Thyroid gland (tissue), 4 donors: ENCODE measurements around the gene USP48. TPM values are rescaled to one million over a fixed set of nuclear protein-coding genes. Genes with fewer than 3 reads are reported as not detected.

Experiments
- DNase-seq, 2 donors: peaks; one replicate each; pipeline ENCODE4 v3.0.0-alpha.2; 2019
- H3K27ac ChIP-seq, 3 donors: fragments of 200-600 bp; sonication (generic); 1 replicate in 2 of 3; 2 replicates in 1 of 3; pipeline ENCODE4 v1.5.1; 2016 to 2019; ENCODE audit warnings: mild to moderate bottlenecking in 1 of 3, moderate library complexity in 1 of 3
- H3K27me3 ChIP-seq: fragments of 200-600 bp; sonication (generic); one replicate; pipeline ENCODE4 v1.5.1; 2019
- H3K36me3 ChIP-seq, 2 donors: fragments of 200-600 bp; sonication (generic); one replicate each; pipeline ENCODE4 v1.5.1; 2016 to 2019
- H3K4me1 ChIP-seq, 2 donors: fragments of 200-600 bp; sonication (generic); one replicate each; pipeline ENCODE4 v1.5.1; 2017 to 2019
- H3K4me3 ChIP-seq, 3 donors: fragments of 200-600 bp; sonication (generic); replicated peaks in 1 of 3; 1 replicate in 2 of 3; 2 replicates in 1 of 3; pipeline ENCODE4 v1.5.1; 2016; ENCODE audit warnings: mild to moderate bottlenecking in 1 of 3
- H3K9me3 ChIP-seq: fragments of 200-600 bp; sonication (generic); one replicate; pipeline ENCODE4 v1.5.1; 2017
- POLR2A ChIP-seq, 2 donors: fragments of 450-650 bp; IDR thresholded peaks; one replicate each; pipeline ENCODE4 v1.6.1; 2017; ENCODE audit warnings: antibody characterized with exemption in 2 of 2, mild to moderate bottlenecking in 2 of 2, moderate library complexity in 1 of 2
- WGBS, 2 donors: methylation state at CpG; one replicate each; pipeline ENCODE4 v1.1.5; 2017; 5-methylcytosine and 5-hydroxymethylcytosine counted together
- intact Hi-C: fragments of 100-400 bp; cut with DNase I; formaldehyde crosslinking; loops from one replicate; pipeline ENCODE4 v1.15.1; 2023
- total RNA-seq, 4 donors: library from RNA; depleted of rRNA; stranded (reverse); fragments of >200 nt; gene quantifications; one replicate each; pipeline ENCODE4 v1.2.3, GENCODE V29; 2016
- TF ChIP-seq, protein P1 (sequence below), 6 experiments: fragments of 200-600 bp in 3 of 6; fragments of 450-650 bp in 3 of 6; sonication (generic) in 3 of 6; IDR thresholded peaks; one replicate each; pipeline ENCODE4 v1.5.1; 2016 to 2019; ENCODE audit warnings: antibody characterized with exemption in 6 of 6, mild to moderate bottlenecking in 2 of 6, inconsistent platforms in 1 of 6, moderate library complexity in 1 of 6

The USP48 gene
- total RNA-seq, 4 donors from 2014 or later: 77.4 to 113 (median 88.5) TPM

DNA sequence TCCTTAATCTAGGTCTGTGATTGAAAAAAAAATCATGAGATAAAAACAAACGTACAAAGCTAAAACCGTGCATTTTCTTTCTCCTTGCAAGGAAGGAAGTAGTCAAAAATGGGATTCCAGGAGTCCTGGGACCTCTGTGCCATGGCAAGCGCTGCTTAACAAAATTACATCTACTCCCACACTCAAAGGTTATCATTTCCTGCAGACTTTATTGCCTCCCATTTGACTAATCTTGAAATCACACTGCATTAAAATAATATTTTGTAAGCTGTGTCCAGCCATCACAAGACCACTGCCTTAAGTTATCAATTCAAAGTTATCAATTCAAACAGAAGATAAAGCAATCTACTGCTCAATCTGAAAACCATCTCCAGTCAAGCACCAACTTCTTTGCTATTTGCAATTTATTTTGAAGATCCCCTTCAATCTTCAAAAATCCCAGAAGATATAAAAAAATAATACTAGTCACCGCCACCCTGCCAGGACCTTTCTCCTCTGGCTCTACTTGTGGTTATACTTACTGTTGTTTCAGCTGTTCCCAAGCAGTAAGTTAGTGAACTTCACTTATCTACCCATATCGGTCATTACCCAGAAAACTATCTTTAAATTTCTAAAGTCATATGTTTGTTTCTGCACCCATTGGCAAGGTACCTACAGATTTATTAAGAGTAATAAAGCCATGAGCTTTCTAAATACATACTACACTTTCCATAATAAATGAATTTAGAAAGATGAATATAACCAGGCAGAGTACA lies 75.7 kb downstream of the USP48 start:
- H3K4me3 ChIP-seq: no peak overlapping the region
- no peaks in the 10 kb centered on the region for H3K27me3 ChIP-seq
- intact Hi-C loops: no loop called here
- DNase-seq: no peak
- H3K9me3 ChIP-seq: no peaks in the 10 kb centered on the region
- no peaks in the 10 kb centered on the region for H3K4me1 ChIP-seq
- 79 to 86% methylated on average over 5 of the region's 5 CpGs for WGBS, 2 donors
- TF ChIP-seq, protein P1, sequence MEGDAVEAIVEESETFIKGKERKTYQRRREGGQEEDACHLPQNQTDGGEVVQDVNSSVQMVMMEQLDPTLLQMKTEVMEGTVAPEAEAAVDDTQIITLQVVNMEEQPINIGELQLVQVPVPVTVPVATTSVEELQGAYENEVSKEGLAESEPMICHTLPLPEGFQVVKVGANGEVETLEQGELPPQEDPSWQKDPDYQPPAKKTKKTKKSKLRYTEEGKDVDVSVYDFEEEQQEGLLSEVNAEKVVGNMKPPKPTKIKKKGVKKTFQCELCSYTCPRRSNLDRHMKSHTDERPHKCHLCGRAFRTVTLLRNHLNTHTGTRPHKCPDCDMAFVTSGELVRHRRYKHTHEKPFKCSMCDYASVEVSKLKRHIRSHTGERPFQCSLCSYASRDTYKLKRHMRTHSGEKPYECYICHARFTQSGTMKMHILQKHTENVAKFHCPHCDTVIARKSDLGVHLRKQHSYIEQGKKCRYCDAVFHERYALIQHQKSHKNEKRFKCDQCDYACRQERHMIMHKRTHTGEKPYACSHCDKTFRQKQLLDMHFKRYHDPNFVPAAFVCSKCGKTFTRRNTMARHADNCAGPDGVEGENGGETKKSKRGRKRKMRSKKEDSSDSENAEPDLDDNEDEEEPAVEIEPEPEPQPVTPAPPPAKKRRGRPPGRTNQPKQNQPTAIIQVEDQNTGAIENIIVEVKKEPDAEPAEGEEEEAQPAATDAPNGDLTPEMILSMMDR (IDR thresholded peaks at IDR 0.05): no peak
- TF ChIP-seq POLR2A (IDR thresholded peaks at IDR 0.05): no peak
- peaks cover 12 to 14% of the 10 kb centered on the region in 2 donors for H3K36me3 ChIP-seq
- no peak overlapping the region for H3K27ac ChIP-seq

GRCh38 chr1:21706151-21706835 lies 76.7 kb downstream of the USP48 start:
- intact Hi-C loops: no loop called here
- Histone ChIP-seq H3K9me3 (no peaks in the 10 kb centered on the region), H3K27ac (no peak overlapping the region), H3K4me3 (no peak overlapping the region), H3K36me3 (peaks cover 15 to 18% of the 10 kb centered on the region in 2 donors), H3K4me1 (no peaks in the 10 kb centered on the region), H3K27me3 (no peaks in the 10 kb centered on the region)
- DNase-seq: no peak
- 82 to 84% methylated on average over 8 of the region's 8 CpGs for WGBS, 2 donors
- TF ChIP-seq, protein P1 (IDR thresholded peaks at IDR 0.05): no peak
- no peak for TF ChIP-seq POLR2A (IDR thresholded peaks at IDR 0.05)

DNA sequence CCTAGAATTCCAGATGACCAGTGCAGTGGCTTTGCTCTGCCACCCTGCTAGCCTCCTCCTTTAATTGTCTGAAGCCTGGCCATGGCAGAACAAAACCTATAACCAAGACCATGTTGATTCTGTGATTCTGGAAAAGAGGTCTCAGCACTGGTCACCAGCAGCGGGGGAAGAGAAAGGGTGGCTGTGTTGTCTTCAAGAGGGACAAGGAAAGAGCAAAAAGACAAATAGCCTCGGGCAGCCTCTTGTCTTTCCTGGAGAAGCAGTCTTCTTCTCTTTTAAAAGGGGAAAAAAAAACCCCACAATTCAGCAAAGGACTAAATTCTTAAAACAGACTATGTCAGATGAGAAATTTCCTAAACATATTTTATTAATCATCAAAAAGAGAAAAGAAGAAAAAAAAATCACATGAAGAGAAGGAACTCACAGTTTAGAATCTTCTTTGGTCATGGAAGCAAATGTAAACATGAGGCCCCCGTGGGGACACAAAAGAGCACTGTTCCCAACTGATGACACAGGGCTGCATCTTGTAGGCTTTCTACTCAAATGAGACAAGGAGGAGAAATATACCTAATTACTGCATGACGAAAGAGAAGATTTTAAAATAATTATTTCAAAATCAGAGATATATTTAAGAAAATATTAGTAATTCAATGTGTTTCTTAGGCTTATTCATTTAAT lies 77.5 kb downstream of the USP48 start:
- intact Hi-C loops: no loop called here
- H3K27me3 ChIP-seq: no peaks in the 10 kb centered on the region
- no peak overlapping the region for H3K4me3 ChIP-seq
- DNase-seq: no peak
- WGBS, 2 donors: 67 to 76% methylated on average over 4 of the region's 4 CpGs
- H3K36me3 ChIP-seq: peaks cover 21 to 26% of the 10 kb centered on the region in 2 donors
- H3K27ac ChIP-seq: no peak overlapping the region
- no peaks in the 10 kb centered on the region for H3K9me3 ChIP-seq
- H3K4me1 ChIP-seq: no peaks in the 10 kb centered on the region
- TF ChIP-seq POLR2A (IDR thresholded peaks at IDR 0.05): no peak
- TF ChIP-seq, protein P1 (IDR thresholded peaks at IDR 0.05): no peak

GRCh38 chr1:21704145-21704544 lies 78.8 kb downstream of the USP48 start:
- WGBS, 2 donors: 96 to 97% methylated on average over 5 of the region's 5 CpGs
- TF ChIP-seq, protein P1 (IDR thresholded peaks at IDR 0.05): no peak
- no peak for TF ChIP-seq POLR2A (IDR thresholded peaks at IDR 0.05)
- Histone ChIP-seq H3K4me1 (no peaks in the 10 kb centered on the region), H3K27ac (no peak overlapping the region), H3K27me3 (no peaks in the 10 kb centered on the region), H3K4me3 (no peak overlapping the region), H3K36me3 (peaks cover 21 to 28% of the 10 kb centered on the region in 2 donors), H3K9me3 (no peaks in the 10 kb centered on the region)
- no peak for DNase-seq
- intact Hi-C loops: no loop called here
